Measurements from ENCODE around the gene PHF21A.

PHF21A gene

GRCh38 chr11:45884596-45885185 is 236.6 kb downstream of the PHF21A start:
- no peak for DNase-seq (ENCODE audit: low read depth)

All from GM04503 (cell line).